Embryonic facial prominence (tissue), 1 donor: ENCODE results near the gene ABI2.
"Not testable (repeated sequence)": the region's sequence is repeated elsewhere in the genome, so short reads cannot be mapped to it uniquely, and the experiment has no call there.

Experiments
- DNase-seq: peaks from one replicate; pipeline ENCODE4 v3.0.0-alpha.2; 2016; ENCODE audit errors: extremely low spot score

Gene ABI2

GRCh38 chr2:203429643-203430042 lies 101.4 kb downstream of the ABI2 start:
- not testable (repeated sequence) for DNase-seq

- DNase-seq, result no peak
These were observed 103.4 kb downstream of the ABI2 start for GRCh38 chr2:203431391-203432185.

GRCh38 chr2:203432811-203433210 lies 104.6 kb downstream of the ABI2 start:
- DNase-seq, result no peak

GRCh38 chr2:203436496-203436895 lies 108.3 kb downstream of the ABI2 start:
- no peak for DNase-seq

- DNase-seq, result no peak
These were observed 109.3 kb downstream of the ABI2 start for GRCh38 chr2:203437511-203437910.

GRCh38 chr2:203438528-203438927 lies 110.3 kb downstream of the ABI2 start:
- DNase-seq, result no peak

- no peak for DNase-seq
These were observed 112.5 kb downstream of the ABI2 start for GRCh38 chr2:203440671-203441070.

GRCh38 chr2:203441463-203441862 lies 113.3 kb downstream of the ABI2 start:
- DNase-seq, result no peak

- no peak for DNase-seq
These were observed 114.3 kb downstream of the ABI2 start for GRCh38 chr2:203442463-203442862.

GRCh38 chr2:203444738-203445137 lies 116.5 kb downstream of the ABI2 start:
- DNase-seq, result no peak

GRCh38 chr2:203446071-203446481 lies 117.9 kb downstream of the ABI2 start:
- DNase-seq, result no peak

- no peak for DNase-seq
These were observed 118.6 kb downstream of the ABI2 start for GRCh38 chr2:203446780-203447179.

GRCh38 chr2:203450561-203450960 lies 122.4 kb downstream of the ABI2 start:
- no peak for DNase-seq

GRCh38 chr2:203451011-203451410 lies 122.8 kb downstream of the ABI2 start:
- DNase-seq, result no peak

- DNase-seq, result no peak
These were observed 123.5 kb downstream of the ABI2 start for GRCh38 chr2:203451689-203452088.

GRCh38 chr2:203453858-203454451 lies 125.8 kb downstream of the ABI2 start:
- DNase-seq, result peak; percentile 71

- no peak for DNase-seq
These were observed 127.0 kb downstream of the ABI2 start for GRCh38 chr2:203455209-203455608.

- DNase-seq, result no peak
These were observed 133.6 kb downstream of the ABI2 start for GRCh38 chr2:203461746-203462145.

GRCh38 chr2:203462308-203462707 lies 134.1 kb downstream of the ABI2 start:
- no peak for DNase-seq

GRCh38 chr2:203463266-203463678 lies 135.1 kb downstream of the ABI2 start:
- peak; percentile 55 for DNase-seq

- no peak for DNase-seq
These were observed 141.4 kb downstream of the ABI2 start for GRCh38 chr2:203469546-203469945.

GRCh38 chr2:203470371-203470770 lies 142.2 kb downstream of the ABI2 start:
- DNase-seq, result no peak

- DNase-seq, result no peak
These were observed 143.1 kb downstream of the ABI2 start for GRCh38 chr2:203471323-203471722.
